Activated T-cell treated with anti-CD3 and anti-CD28 coated beads for 4 hours (primary cell): ENCODE results near the gene ACADL.

Source experiments
- DNase-seq: peaks from one replicate; pipeline ENCODE4 v3.0.0-alpha.2; 2020

ACADL gene

GRCh38 chr2:210224941-210225672 lies at the start of gene ACADL:
Gene ACADL, minus strand, starts transcription at chr2:210225447. Its CDS starts 184 bp downstream, at chr2:210225263.
- DNase-seq: no peak

- DNase-seq: no peak
Measured at GRCh38 chr2:210271300-210271699, 46.1 kb upstream of the ACADL start.

- DNase-seq: no peak
Measured at GRCh38 chr2:210269148-210269547, 43.9 kb upstream of the ACADL start.

GRCh38 chr2:210268281-210268680 lies 43.0 kb upstream of the ACADL start:
- DNase-seq: no peak

- no peak for DNase-seq
Measured at GRCh38 chr2:210267698-210268097, 42.5 kb upstream of the ACADL start.

- no peak for DNase-seq
Measured at GRCh38 chr2:210264282-210264681, 39.0 kb upstream of the ACADL start.

GRCh38 chr2:210263841-210264240 lies 38.6 kb upstream of the ACADL start:
- no peak for DNase-seq

- DNase-seq: no peak
Measured at GRCh38 chr2:210262036-210262435, 36.8 kb upstream of the ACADL start.

- DNase-seq: no peak
Measured at GRCh38 chr2:210259687-210260086, 34.4 kb upstream of the ACADL start.

- DNase-seq: no peak
Measured at GRCh38 chr2:210252699-210253606, 27.7 kb upstream of the ACADL start.

GRCh38 chr2:210250622-210251021 lies 25.4 kb upstream of the ACADL start:
- DNase-seq: no peak

- DNase-seq: no peak
Measured at GRCh38 chr2:210233487-210233886, 8.2 kb upstream of the ACADL start.

- no peak for DNase-seq
Measured at GRCh38 chr2:210230984-210231383, 5.7 kb upstream of the ACADL start.

GRCh38 chr2:210230518-210230917 lies 5.3 kb upstream of the ACADL start:
- DNase-seq: no peak

- DNase-seq: no peak
Measured at GRCh38 chr2:210228586-210228985, 3.3 kb upstream of the ACADL start.

- no peak for DNase-seq
Measured at GRCh38 chr2:210227290-210228088, 2.2 kb upstream of the ACADL start.

GRCh38 chr2:210226223-210226622 lies 976 bp upstream of the ACADL start:
- DNase-seq: no peak

GRCh38 chr2:210224591-210224940 lies 681 bp downstream of the ACADL start:
- DNase-seq: no peak

- no peak for DNase-seq
Measured at GRCh38 chr2:210215120-210215519, 10.1 kb downstream of the ACADL start.

GRCh38 chr2:210210185-210210584 lies 15.1 kb downstream of the ACADL start:
- DNase-seq: no peak

GRCh38 chr2:210207929-210208328 lies 17.3 kb downstream of the ACADL start:
- DNase-seq: no peak

- DNase-seq: no peak
Measured at GRCh38 chr2:210203558-210203957, 21.7 kb downstream of the ACADL start.

- no peak for DNase-seq
Measured at GRCh38 chr2:210203147-210203546, 22.1 kb downstream of the ACADL start.
